HEK293T (cell line): ENCODE measurements around the gene PTP4A2.

ENCODE experiments used
- CTCF ChIA-PET: fragments of 350-600 bp; formaldehyde crosslinking; extraction: SDS; loops from one replicate; lab custom pipeline; 2021; ENCODE audit warnings: antibody characterized with exemption, inconsistent platforms; lab: Yijun Ruan, JAX
- POLR2A ChIA-PET: fragments of 350-600 bp; formaldehyde crosslinking; extraction: SDS; loops from one replicate; lab custom pipeline; 2020; ENCODE audit warnings: antibody characterized with exemption, inconsistent platforms; lab: Yijun Ruan, JAX
- DNase-seq: peaks from one replicate; pipeline ENCODE4 v3.0.0; 2012; ENCODE audit warnings: mixed read lengths; ENCODE audit errors: extremely low spot score
- ARNT ChIP-seq: fragments of 450-650 bp; IDR thresholded peaks from 2 replicates; pipeline ENCODE4 v1.6.1; 2017; ENCODE audit warnings: mild to moderate bottlenecking
- BHLHE40 ChIP-seq: fragments of 450-650 bp; IDR thresholded peaks from 2 replicates; pipeline ENCODE4 v1.6.1; 2016; ENCODE audit warnings: mild to moderate bottlenecking, moderate library complexity, borderline replicate concordance
- CTBP1 ChIP-seq: fragments of 450-650 bp; IDR thresholded peaks from 2 replicates; pipeline ENCODE4 v1.6.1; 2016; ENCODE audit warnings: borderline replicate concordance
- ELF4 ChIP-seq: fragments of 450-650 bp; IDR thresholded peaks from 2 replicates; pipeline ENCODE4 v1.6.1; 2017; ENCODE audit warnings: antibody characterized with exemption
- FOXA1 ChIP-seq: fragments of 450-650 bp; IDR thresholded peaks from 2 replicates; pipeline ENCODE4 v1.6.1; 2016; ENCODE audit warnings: mild to moderate bottlenecking
- FOXK2 ChIP-seq: fragments of 450-650 bp; IDR thresholded peaks from 2 replicates; pipeline ENCODE4 v1.6.1; 2016; ENCODE audit warnings: mild to moderate bottlenecking
- FOXM1 ChIP-seq: fragments of 450-650 bp; IDR thresholded peaks from 2 replicates; pipeline ENCODE4 v1.6.1; 2017; ENCODE audit warnings: mild to moderate bottlenecking, borderline replicate concordance
- HDGF ChIP-seq: fragments of 450-650 bp; IDR thresholded peaks from 2 replicates; pipeline ENCODE4 v1.6.1; 2017; ENCODE audit warnings: antibody characterized with exemption, borderline replicate concordance
- L3MBTL2 ChIP-seq: fragments of 450-650 bp; conservative IDR thresholded peaks from 2 replicates; pipeline ENCODE4 v1.6.1; 2016; ENCODE audit warnings: mild to moderate bottlenecking
- LEF1 ChIP-seq: fragments of 450-650 bp; IDR thresholded peaks from 2 replicates; pipeline ENCODE4 v1.6.1; 2017; ENCODE audit warnings: mild to moderate bottlenecking, borderline replicate concordance
- NFRKB ChIP-seq: fragments of 450-650 bp; IDR thresholded peaks from 2 replicates; pipeline ENCODE4 v1.6.1; 2016; ENCODE audit warnings: mild to moderate bottlenecking, moderate library complexity
- SP1 ChIP-seq: fragments of 450-650 bp; IDR thresholded peaks from 2 replicates; pipeline ENCODE4 v1.6.1; 2017
- SUZ12 ChIP-seq: fragments of 450-650 bp; IDR thresholded peaks from 2 replicates; pipeline ENCODE4 v1.6.1; 2016; ENCODE audit warnings: mild to moderate bottlenecking
- TARDBP ChIP-seq: fragments of 450-650 bp; IDR thresholded peaks from 2 replicates; pipeline ENCODE4 v1.6.1; 2016
- ZNF384 ChIP-seq: fragments of 450-650 bp; IDR thresholded peaks from 2 replicates; pipeline ENCODE4 v1.6.1; 2016
- TF ChIP-seq, protein P1 (sequence below): fragments of 450-650 bp; IDR thresholded peaks from 2 replicates; pipeline ENCODE4 v1.6.1; 2016

PTP4A2 gene

DNA sequence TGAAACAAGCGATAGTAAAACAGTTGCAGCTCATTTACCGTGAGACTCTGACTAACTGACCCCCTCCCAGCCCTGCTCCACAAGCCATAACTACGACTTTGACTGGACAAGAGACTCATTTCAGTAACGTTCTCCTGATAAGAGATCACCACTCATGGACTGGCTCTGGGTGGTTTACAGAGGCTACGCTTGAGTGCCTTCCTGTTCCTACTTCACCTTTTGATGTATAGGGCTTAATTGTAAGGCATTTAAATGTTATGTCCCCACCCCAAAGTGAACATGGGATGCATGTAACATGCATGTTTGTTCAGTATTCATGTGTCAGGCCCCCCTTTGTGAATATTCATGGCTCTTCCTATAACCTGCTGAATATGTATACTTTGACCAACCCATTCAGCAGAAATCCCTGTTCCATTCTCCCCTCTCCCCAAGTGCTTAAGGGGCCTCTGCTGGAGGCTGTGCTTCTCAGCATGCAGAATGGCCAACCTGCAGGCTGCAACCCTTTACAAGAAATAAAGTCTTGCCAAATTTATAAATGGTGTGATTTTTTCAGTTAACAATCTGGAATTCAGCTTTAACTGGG is 71.6 kb downstream of the PTP4A2 start:
- ChIA-PET CTCF (no interaction called here), POLR2A (no interaction called here)
- no peak for DNase-seq

DNA sequence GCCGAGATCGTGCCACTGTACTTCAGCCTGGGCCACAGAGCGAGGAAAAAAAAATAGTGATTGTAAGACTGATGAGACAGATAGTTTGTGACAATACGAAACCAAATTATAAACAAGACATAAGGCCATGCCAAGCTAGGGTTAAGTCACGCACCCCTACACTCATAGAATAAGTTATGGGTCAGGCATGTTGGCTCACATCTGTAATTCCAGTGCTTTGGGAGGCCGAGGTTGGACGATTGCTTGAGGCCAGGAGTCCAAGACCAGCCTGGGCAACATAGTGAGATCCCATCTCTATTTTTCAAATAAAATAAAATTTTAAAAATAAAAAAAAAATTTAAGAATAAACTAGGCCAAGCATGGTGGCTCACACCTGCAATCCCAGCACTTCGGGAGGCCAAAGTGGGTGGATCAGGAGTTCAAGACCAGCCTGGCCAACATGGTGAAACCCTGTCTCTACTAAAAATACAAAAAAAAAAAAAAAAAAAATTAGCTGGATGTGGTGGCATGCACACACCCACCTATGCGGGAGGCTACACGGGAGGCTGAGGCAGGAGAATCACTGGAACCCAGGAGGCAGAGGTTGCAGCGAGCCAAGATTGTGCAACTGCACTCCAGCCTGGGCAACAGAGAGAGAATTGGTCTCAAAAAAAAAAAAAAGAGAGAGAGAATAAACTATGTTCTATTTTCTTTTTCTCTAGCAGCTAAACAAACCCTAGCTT is 72.3 kb downstream of the PTP4A2 start:
- TF ChIP-seq FOXM1 (no peak), NFRKB (no peak), SP1 (no peak), ARNT (no peak), L3MBTL2 (no peak), SUZ12 (no peak), FOXK2 (no peak), CTBP1 (no peak), TARDBP (no peak), ELF4 (no peak), HDGF (no peak), BHLHE40 (no peak)
- TF ChIP-seq, protein P1, sequence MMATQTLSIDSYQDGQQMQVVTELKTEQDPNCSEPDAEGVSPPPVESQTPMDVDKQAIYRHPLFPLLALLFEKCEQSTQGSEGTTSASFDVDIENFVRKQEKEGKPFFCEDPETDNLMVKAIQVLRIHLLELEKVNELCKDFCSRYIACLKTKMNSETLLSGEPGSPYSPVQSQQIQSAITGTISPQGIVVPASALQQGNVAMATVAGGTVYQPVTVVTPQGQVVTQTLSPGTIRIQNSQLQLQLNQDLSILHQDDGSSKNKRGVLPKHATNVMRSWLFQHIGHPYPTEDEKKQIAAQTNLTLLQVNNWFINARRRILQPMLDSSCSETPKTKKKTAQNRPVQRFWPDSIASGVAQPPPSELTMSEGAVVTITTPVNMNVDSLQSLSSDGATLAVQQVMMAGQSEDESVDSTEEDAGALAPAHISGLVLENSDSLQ = no peak
- DNase-seq = no peak
- ChIA-PET POLR2A (no interaction called here), CTCF (no interaction called here)

More for the DNA sequence above, 71.6 kb downstream of the PTP4A2 start:
- no peak for TF ChIP-seq BHLHE40
- TF ChIP-seq FOXK2 = no peak
- no peak for TF ChIP-seq ARNT
- no peak for TF ChIP-seq SUZ12
- TF ChIP-seq ELF4 = no peak

GRCh38 chr1:31862071-31862470 is 76.1 kb downstream of the PTP4A2 start:
- no peak for DNase-seq
- TF ChIP-seq NFRKB = no peak
- 0 out of 2 replicates have a peak, but pooled peaks have one; percentile 7 for TF ChIP-seq ZNF384
- ChIA-PET CTCF (no interaction called here), POLR2A (no interaction called here)

DNA sequence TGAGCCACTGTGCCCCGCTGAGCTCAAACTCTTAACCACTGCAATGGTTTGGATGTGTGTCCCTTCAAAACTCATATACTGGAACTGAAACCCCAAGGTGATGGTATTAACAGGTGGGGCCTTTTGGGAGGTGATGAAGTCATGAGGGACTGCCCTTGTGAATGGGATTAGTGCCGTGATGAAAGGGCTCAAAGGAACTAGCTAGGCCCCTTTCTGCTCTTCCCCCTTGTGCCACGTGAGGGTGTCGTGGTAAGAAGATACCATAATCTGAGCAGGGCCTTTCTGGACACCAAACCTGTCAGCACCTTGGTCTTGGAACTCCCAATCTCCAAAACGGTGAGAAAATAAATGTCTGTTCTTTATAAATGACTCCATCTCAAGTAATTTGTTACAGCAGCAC is 76.8 kb downstream of the PTP4A2 start:
- ChIA-PET POLR2A (no interaction called here), CTCF (no interaction called here)
- TF ChIP-seq SP1 (no peak), CTBP1 (no peak), FOXA1 (no peak), FOXK2 (no peak), TARDBP (no peak), ZNF384 (no peak)
- no peak for DNase-seq

- ChIA-PET POLR2A (no interaction called here), CTCF (interaction anchor here (1.2 kb wide), 1 partner anchor 47 kb away, joined by 3 read pairs; no protein-coding TSS in a partner anchor)
- TF ChIP-seq ELF4 (no peak), LEF1 (no peak), SP1 (no peak), NFRKB (no peak), SUZ12 (no peak)
- no peak for DNase-seq
Observed at GRCh38 chr1:31860581-31860980, 77.6 kb downstream of the PTP4A2 start.

DNA sequence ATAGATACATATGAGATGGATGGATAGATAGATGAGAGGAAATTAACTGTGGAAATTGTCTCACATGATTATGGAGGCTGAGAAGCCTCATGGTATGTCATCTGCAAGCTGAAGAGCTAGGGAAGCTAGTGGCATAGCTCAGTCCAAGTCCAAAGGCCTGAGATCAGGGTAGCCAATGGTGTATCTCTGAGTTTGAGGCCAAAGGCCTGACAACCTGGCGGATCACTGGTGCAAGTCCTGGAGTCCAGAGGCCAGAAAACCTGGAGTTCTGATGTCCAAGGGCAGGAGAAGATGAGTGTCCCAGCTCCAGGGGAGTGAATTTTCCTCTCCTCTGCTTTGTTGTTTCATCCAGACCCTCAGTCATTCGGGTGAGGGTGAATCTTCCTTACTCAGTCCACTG is 78.4 kb downstream of the PTP4A2 start:
- CTCF ChIA-PET = interaction anchor here (1.2 kb wide), 1 partner anchor 46 kb away, joined by 3 read pairs; no protein-coding TSS in a partner anchor
- POLR2A ChIA-PET = no interaction called here
- no peak for DNase-seq
- TF ChIP-seq ELF4 = no peak
- TF ChIP-seq, protein P1 = no peak
- TF ChIP-seq SP1 = no peak
- TF ChIP-seq LEF1 = no peak
- no peak for TF ChIP-seq TARDBP
- no peak for TF ChIP-seq BHLHE40
- TF ChIP-seq SUZ12 = no peak
- TF ChIP-seq L3MBTL2 = no peak
- no peak for TF ChIP-seq FOXK2
- no peak for TF ChIP-seq NFRKB
- no peak for TF ChIP-seq FOXM1
- TF ChIP-seq ARNT = no peak
- no peak for TF ChIP-seq HDGF
- no peak for TF ChIP-seq ZNF384

- DNase-seq = no peak
- ChIA-PET CTCF (interaction anchor here (0.6 to 1.1 kb wide), 2 partner anchors 24 to 30 kb away, joined by 4 to 5 read pairs; no protein-coding TSS in a partner anchor), POLR2A (no interaction called here)
- no peak for TF ChIP-seq SUZ12
- TF ChIP-seq, protein P1 = peak; percentile 55; the same call in 1 of the 2 replicates
- TF ChIP-seq HDGF = no peak
- TF ChIP-seq FOXA1 = no peak
Observed at GRCh38 chr1:31859044-31859443, 79.1 kb downstream of the PTP4A2 start.
